Measurements from ENCODE around the gene DNTT.

Gene DNTT

DNA sequence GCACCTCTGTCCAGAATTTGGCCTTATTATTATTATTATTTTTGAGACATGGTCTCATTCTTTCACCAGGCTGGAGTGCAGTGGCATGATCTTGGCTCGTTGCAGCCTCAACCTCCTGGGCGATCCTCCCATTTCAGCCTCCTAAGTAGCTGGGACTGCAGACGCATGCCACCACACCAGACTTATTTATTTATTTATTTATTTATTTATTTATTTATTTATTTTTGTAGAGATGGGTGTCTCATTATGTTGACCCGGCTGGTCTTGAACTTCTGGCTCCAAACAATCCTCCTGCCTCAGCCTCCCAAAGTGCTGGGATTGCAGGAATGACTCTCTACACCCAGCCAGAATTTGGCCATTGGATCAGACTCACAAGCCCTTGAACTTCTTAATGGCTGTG, 39.3 kb upstream of the DNTT start (continued):
- TF ChIP-seq REST (tag by site-specific recombination; IDR thresholded peaks at IDR 0.05) (peak; percentile 68), ZNF629 (tag by site-specific recombination; IDR thresholded peaks at IDR 0.05) (0 out of 2 replicates have a peak, but pooled peaks have one; percentile 30), ZNF558 (tag by site-specific recombination; IDR thresholded peaks at IDR 0.05) (peak; percentile 81), ZNF121 (tag by site-specific recombination; IDR thresholded peaks at IDR 0.05) (0 out of 2 replicates have a peak, but pooled peaks have one; percentile 10), ZNF580 (tag by site-specific recombination; IDR thresholded peaks at IDR 0.05) (0 out of 2 replicates have a peak, but pooled peaks have one; percentile 45), ZNF311 (tag by site-specific recombination; IDR thresholded peaks at IDR 0.05; ENCODE audit: borderline replicate concordance) (no peak), ZNF19 (tag by site-specific recombination; IDR thresholded peaks at IDR 0.05; ENCODE audit: low read depth) (0 out of 2 replicates have a peak, but pooled peaks have one; percentile 32), ZNF202 (tag by site-specific recombination; IDR thresholded peaks at IDR 0.05; ENCODE audit: borderline replicate concordance) (peak; percentile 76), ZXDB (tag by site-specific recombination; IDR thresholded peaks at IDR 0.05) (peak; percentile 58; the same call in 1 of the 2 replicates), WT1 (tag by site-specific recombination; IDR thresholded peaks at IDR 0.05) (no peak), ZNF510 (tag by site-specific recombination; IDR thresholded peaks at IDR 0.05; ENCODE audit: insufficient replicate concordance) (peak; percentile 59), ZNF292 (tag by site-specific recombination; IDR thresholded peaks at IDR 0.05; ENCODE audit: borderline replicate concordance, low read depth) (peak; percentile 52; the same call in 1 of the 2 replicates), ZNF354C (tag by site-specific recombination; IDR thresholded peaks at IDR 0.05; ENCODE audit: borderline replicate concordance, low read depth) (peak; percentile 58; the same call in 1 of the 2 replicates), ZSCAN16 (tag by site-specific recombination; IDR thresholded peaks at IDR 0.05) (no peak), ZNF664 (tag by site-specific recombination; IDR thresholded peaks at IDR 0.05) (peak; percentile 61), ZBTB21 (tag by site-specific recombination; IDR thresholded peaks at IDR 0.05) (peak; percentile 36; the same call in 1 of the 2 replicates), ZNF555 (tag by site-specific recombination; conservative IDR thresholded peaks at IDR 0.05) (peak; percentile 90), ZNF223 (tag by site-specific recombination; IDR thresholded peaks at IDR 0.05) (0 out of 2 replicates have a peak, but pooled peaks have one; percentile 59), ZNF514 (tag by site-specific recombination; IDR thresholded peaks at IDR 0.05) (no peak; the same call in 1 of the 2 replicates), ZFP37 (tag by site-specific recombination; IDR thresholded peaks at IDR 0.05) (0 out of 2 replicates have a peak, but pooled peaks have one; percentile 42), ZNF560 (tag by site-specific recombination; IDR thresholded peaks at IDR 0.05; ENCODE audit: borderline replicate concordance) (peak; percentile 43; the same call in 1 of the 2 replicates), ZNF654 (tag by site-specific recombination; IDR thresholded peaks at IDR 0.05; ENCODE audit: low read depth) (peak; percentile 39), ZNF449 (tag by site-specific recombination; IDR thresholded peaks at IDR 0.05) (no peak), OVOL3 (tag by site-specific recombination; IDR thresholded peaks at IDR 0.05) (0 out of 2 replicates have a peak, but pooled peaks have one; percentile 30)
- TF ChIP-seq, protein P1, sequence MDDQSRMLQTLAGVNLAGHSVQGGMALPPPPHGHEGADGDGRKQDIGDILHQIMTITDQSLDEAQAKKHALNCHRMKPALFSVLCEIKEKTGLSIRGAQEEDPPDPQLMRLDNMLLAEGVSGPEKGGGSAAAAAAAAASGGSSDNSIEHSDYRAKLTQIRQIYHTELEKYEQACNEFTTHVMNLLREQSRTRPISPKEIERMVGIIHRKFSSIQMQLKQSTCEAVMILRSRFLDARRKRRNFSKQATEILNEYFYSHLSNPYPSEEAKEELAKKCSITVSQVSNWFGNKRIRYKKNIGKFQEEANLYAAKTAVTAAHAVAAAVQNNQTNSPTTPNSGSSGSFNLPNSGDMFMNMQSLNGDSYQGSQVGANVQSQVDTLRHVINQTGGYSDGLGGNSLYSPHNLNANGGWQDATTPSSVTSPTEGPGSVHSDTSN (CRISPR knock-in tag; IDR thresholded peaks at IDR 0.05): no peak

Data from HEK293 (cell line).